ENCODE measurements around the gene TRAF1.

Gene TRAF1

GRCh38 chr9:120938851-120939250 is 12.3 kb upstream of the TRAF1 start:
- DNase-seq, result no peak

- DNase-seq, result no peak
Observed at GRCh38 chr9:120937596-120937995, 11.0 kb upstream of the TRAF1 start.

GRCh38 chr9:120937127-120937526 is 10.5 kb upstream of the TRAF1 start:
- DNase-seq, result no peak

GRCh38 chr9:120936764-120937122 is 10.1 kb upstream of the TRAF1 start:
- DNase-seq, result no peak

GRCh38 chr9:120936011-120936763 is 9.6 kb upstream of the TRAF1 start:
- peak; percentile 90 for DNase-seq

GRCh38 chr9:120935383-120935857 is 8.8 kb upstream of the TRAF1 start:
- no peak for DNase-seq

- DNase-seq, result no peak
Observed at GRCh38 chr9:120934281-120934680, 7.7 kb upstream of the TRAF1 start.

- DNase-seq, result no peak
Observed at GRCh38 chr9:120933310-120934055, 6.9 kb upstream of the TRAF1 start.

GRCh38 chr9:120932086-120932823 is 5.7 kb upstream of the TRAF1 start:
- no peak for DNase-seq

GRCh38 chr9:120931231-120932085 is 4.9 kb upstream of the TRAF1 start:
- no peak for DNase-seq

GRCh38 chr9:120929229-120929791 is 2.7 kb upstream of the TRAF1 start:
- DNase-seq, result no peak

GRCh38 chr9:120928483-120929228 is 2.1 kb upstream of the TRAF1 start:
- DNase-seq, result peak; percentile 87

- DNase-seq, result no peak
Observed at GRCh38 chr9:120928015-120928482, 1.5 kb upstream of the TRAF1 start.

GRCh38 chr9:120927269-120928014 is 846 bp upstream of the TRAF1 start:
- DNase-seq, result no peak

- DNase-seq, result no peak
Observed at GRCh38 chr9:120925535-120926396, 830 bp downstream of the TRAF1 start.

GRCh38 chr9:120924698-120925534 is 1.7 kb downstream of the TRAF1 start:
- DNase-seq, result no peak

GRCh38 chr9:120923620-120924328 is 2.8 kb downstream of the TRAF1 start:
- no peak for DNase-seq
